D721Med (cell line): ENCODE results near the gene KCNIP1.

Experiments used
- DNase-seq: peaks from one replicate; pipeline ENCODE4 v3.0.0; 2011; ENCODE audit warnings: low spot score; ENCODE audit not compliant: insufficient read length
- FAIRE-seq: peaks from 2 replicates; lab custom pipeline; 2011; peaks lifted over from hg19 to GRCh38; lab: Jason Lieb, UNC
- TF ChIP-seq, protein P1 (sequence below): IDR thresholded peaks from 2 replicates; pipeline ENCODE4 v1.5.1; 2012; ENCODE audit warnings: mild to moderate bottlenecking, control low read depth; ENCODE audit not compliant: insufficient read depth; ENCODE audit errors: missing control alignments

The KCNIP1 gene

GRCh38 chr5:170489199-170489598, 14.6 kb upstream of the KCNIP1 start:
- DNase-seq (no peak), FAIRE-seq (no peak)
- TF ChIP-seq, protein P1, sequence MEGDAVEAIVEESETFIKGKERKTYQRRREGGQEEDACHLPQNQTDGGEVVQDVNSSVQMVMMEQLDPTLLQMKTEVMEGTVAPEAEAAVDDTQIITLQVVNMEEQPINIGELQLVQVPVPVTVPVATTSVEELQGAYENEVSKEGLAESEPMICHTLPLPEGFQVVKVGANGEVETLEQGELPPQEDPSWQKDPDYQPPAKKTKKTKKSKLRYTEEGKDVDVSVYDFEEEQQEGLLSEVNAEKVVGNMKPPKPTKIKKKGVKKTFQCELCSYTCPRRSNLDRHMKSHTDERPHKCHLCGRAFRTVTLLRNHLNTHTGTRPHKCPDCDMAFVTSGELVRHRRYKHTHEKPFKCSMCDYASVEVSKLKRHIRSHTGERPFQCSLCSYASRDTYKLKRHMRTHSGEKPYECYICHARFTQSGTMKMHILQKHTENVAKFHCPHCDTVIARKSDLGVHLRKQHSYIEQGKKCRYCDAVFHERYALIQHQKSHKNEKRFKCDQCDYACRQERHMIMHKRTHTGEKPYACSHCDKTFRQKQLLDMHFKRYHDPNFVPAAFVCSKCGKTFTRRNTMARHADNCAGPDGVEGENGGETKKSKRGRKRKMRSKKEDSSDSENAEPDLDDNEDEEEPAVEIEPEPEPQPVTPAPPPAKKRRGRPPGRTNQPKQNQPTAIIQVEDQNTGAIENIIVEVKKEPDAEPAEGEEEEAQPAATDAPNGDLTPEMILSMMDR, result no peak

- no peak for DNase-seq
- TF ChIP-seq, protein P1, result no peak
- FAIRE-seq, result no peak
These were observed 13.4 kb upstream of the KCNIP1 start for GRCh38 chr5:170490381-170490780.

- FAIRE-seq (no peak), DNase-seq (no peak)
- TF ChIP-seq, protein P1, result no peak
These were observed 12.3 kb upstream of the KCNIP1 start for GRCh38 chr5:170491479-170491878.

GRCh38 chr5:170493028-170493820, 10.6 kb upstream of the KCNIP1 start:
- DNase-seq (no peak), FAIRE-seq (no peak)
- TF ChIP-seq, protein P1, result no peak

DNA sequence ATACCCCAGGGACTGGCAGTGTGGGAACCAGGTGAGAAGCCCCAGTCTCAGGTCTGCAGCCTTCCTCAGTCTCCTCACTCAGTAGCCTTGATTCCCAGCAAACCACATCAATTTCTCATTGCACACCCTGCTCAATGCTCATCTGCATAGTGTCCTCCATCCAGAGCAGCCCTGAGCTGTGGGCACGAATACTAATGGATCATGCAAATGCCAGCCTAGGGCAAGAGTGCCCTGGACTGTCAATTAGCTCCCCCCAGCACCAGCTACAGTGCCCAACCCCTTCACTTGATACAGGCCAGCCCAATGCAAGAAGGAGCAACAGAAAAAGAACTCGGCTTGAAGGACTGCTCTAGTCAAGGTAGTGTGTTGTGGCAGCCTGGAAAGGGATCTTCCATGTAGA, 9.8 kb upstream of the KCNIP1 start:
- DNase-seq (no peak), FAIRE-seq (no peak)

GRCh38 chr5:170495825-170496661, 7.8 kb upstream of the KCNIP1 start:
- DNase-seq (no peak), FAIRE-seq (no peak)
- TF ChIP-seq, protein P1, result no peak

More for the DNA sequence above, 9.8 kb upstream of the KCNIP1 start:
- TF ChIP-seq, protein P1, result no peak
